Right lung (tissue), 10 donors: ENCODE measurements around the gene KCNG1. TPM values are rescaled to one million over a fixed set of nuclear protein-coding genes. Genes with fewer than 3 reads are reported as not detected.
"Not testable (repeated sequence)": the region's sequence is repeated elsewhere in the genome, so short reads cannot be mapped to it uniquely, and the experiment has no call there.

Experiments
- DNase-seq, 2 donors: peaks; one replicate each; pipeline ENCODE4 v3.0.0-alpha.2; 2013
- long read RNA-seq, 8 donors: transcript quantifications; one replicate each; lab custom pipeline, GENCODE V29; 2026
- polyA plus RNA-seq, 5 donors: library from polyadenylated mRNA; unstranded; fragments of 120-200 nt; gene quantifications; one replicate each; pipeline versions ENCODE4 v1.2.1 to v1.2.3, GENCODE V29; 2013; ENCODE audit warnings: inconsistent platforms in 1 of 5, low replicate concordance in 1 of 5; ENCODE audit not compliant: insufficient read length in 5 of 5, insufficient read depth in 1 of 5

KCNG1 gene, protein sequence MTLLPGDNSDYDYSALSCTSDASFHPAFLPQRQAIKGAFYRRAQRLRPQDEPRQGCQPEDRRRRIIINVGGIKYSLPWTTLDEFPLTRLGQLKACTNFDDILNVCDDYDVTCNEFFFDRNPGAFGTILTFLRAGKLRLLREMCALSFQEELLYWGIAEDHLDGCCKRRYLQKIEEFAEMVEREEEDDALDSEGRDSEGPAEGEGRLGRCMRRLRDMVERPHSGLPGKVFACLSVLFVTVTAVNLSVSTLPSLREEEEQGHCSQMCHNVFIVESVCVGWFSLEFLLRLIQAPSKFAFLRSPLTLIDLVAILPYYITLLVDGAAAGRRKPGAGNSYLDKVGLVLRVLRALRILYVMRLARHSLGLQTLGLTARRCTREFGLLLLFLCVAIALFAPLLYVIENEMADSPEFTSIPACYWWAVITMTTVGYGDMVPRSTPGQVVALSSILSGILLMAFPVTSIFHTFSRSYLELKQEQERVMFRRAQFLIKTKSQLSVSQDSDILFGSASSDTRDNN
- polyA plus RNA-seq, result 1 to 10 TPM in 2 of 5 donors, under 1 TPM in 3; 0.31 to 1.3 (median 0.70) TPM
- long read RNA-seq, donor 1, result 0 reads
- long read RNA-seq, donor 2, result 0 reads
- long read RNA-seq, donor 3, result 0 reads
- long read RNA-seq, donor 4, result 0 reads
- long read RNA-seq, donor 5, result 0 reads
- long read RNA-seq, donor 6, result 0 reads
- long read RNA-seq, donor 7, partial matches to known transcripts, result 0 of 1 reads
- long read RNA-seq, donor 7, other reads (novel, unspliced or antisense), result 0 of 1 reads
- long read RNA-seq, donor 8, result 0 reads

- DNase-seq, result peak; percentile 54 to 64
Observed at GRCh38 chr20:51022803-51023616, at the start of gene KCNG1. Gene KCNG1 (minus strand): TSS chr20:51023107. CDS start chr20:51010338, 12,769 bp downstream.

DNA sequence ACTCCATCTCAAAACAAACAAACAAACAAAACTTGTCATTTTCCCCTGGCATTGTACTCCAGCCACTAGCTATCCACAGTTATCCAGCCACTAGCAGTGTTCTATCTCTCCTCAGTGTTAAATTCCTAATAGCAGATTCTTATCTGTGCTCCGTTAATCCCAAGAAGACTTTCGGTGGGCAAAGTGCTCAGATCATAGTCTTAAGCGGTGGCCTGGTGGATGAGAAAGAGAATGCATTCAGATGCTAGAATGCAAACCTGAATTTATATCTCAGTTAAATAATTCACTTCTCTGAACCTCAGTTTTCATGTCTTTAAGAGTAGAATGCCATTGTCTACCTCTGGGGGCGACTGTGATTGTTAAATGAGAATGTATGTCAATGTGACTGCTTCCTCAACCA is 47.7 kb upstream of the KCNG1 start:
- DNase-seq, result no peak

GRCh38 chr20:51067792-51068191 is 44.9 kb upstream of the KCNG1 start:
- no peak for DNase-seq

GRCh38 chr20:51065615-51066014 is 42.7 kb upstream of the KCNG1 start:
- no peak for DNase-seq

DNA sequence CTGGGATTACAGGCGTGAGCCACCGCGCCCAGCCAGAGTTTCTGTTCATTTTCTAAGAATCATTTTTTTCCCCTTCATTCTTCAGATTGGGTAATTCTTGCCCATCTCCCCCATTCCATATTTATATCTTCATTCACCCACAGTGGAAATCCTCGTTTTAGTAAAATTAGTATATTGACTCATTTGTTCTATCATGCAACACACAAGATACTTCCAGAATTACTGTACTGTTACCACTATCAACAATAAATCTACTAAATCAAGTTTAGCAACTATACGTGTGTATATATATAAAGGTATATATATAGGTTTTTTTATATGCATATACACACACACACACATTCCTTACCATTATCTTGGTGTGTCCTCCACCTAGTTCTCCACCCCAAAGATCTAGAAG is 41.2 kb upstream of the KCNG1 start:
- DNase-seq, result no peak

DNA sequence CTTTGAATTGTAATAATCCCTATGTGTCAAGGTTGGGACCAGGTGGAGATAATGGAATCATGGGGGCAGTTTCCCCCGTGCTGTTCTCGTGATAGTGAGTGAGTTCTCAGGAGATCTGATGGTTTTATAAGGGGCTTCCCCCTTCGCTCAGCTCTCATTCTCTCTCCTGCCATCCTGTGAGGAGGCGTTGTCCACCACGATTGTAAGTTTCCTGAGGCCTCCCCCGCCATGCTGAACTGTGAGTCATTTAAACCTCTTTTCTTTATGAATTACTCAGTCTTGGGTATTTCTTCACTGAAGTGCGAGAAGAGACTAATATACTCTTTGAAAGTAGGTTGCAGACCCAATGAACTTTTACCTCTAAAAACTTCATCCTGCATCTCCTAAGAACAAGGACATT is 39.2 kb upstream of the KCNG1 start:
- no peak for DNase-seq

- DNase-seq, result no peak
Observed at GRCh38 chr20:51061418-51062045, 38.6 kb upstream of the KCNG1 start.

GRCh38 chr20:51060301-51060700 is 37.4 kb upstream of the KCNG1 start:
- DNase-seq, result no peak

DNA sequence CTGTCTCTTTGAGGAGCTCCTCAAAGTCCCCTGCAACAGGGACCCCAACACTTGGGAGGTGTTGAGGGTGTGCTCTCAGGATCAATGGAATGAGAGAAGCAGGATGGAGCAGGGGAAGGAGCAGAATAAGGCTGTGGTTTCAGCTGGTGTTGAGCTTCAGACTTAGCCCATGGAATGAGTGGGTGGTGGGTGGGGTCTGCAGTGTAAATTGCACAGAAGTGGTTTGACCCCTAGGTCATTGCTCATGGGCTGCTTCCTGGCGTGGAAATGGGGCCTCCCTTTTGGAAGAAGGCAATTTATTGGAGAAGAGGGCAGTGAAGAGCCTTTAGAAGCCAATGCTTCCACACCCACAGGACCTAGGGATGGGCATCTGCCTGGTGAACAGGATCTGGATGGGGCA is 37.0 kb upstream of the KCNG1 start:
- no peak for DNase-seq

DNA sequence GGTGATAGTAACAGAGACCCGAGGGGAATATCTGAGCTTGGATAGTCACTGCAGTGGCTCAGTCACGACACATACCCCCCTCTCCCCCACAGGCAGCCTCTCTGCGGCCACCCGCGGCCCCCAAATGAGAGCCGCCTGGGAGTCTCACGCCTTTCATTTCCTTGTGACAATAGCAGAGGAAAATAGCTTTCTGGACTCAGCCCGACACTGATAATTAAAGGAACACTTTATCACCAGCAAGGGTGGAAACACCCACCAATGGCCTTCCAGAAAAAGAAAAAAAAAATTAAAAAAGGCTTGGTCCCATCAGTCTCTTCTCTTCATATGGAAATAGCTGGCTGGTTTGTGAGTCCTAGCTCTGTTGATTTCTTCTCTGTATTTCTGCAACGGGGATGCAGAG is 35.1 kb upstream of the KCNG1 start:
- no peak for DNase-seq

DNA sequence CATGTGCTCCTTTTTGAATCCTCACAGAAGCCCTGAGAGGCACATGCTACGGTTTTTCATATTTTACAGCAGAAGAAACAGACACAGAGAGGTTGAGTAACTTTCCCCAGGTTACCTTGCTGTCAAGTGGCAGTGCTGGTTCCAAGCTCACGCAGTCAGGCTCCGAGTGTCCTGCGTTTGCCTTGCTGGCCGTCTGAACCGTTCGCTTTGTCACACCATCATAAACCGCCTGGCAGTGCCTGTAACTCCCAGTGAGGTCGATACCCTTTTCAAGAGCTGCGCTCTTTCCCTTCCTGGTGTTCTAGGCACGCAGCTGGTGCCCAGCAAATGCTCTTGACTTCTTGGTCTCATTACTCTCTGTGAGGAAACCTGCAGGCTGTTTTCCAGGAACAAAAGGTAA is 31.3 kb upstream of the KCNG1 start:
- no peak for DNase-seq

GRCh38 chr20:51050531-51051075 is 27.7 kb upstream of the KCNG1 start:
- no peak for DNase-seq

DNA sequence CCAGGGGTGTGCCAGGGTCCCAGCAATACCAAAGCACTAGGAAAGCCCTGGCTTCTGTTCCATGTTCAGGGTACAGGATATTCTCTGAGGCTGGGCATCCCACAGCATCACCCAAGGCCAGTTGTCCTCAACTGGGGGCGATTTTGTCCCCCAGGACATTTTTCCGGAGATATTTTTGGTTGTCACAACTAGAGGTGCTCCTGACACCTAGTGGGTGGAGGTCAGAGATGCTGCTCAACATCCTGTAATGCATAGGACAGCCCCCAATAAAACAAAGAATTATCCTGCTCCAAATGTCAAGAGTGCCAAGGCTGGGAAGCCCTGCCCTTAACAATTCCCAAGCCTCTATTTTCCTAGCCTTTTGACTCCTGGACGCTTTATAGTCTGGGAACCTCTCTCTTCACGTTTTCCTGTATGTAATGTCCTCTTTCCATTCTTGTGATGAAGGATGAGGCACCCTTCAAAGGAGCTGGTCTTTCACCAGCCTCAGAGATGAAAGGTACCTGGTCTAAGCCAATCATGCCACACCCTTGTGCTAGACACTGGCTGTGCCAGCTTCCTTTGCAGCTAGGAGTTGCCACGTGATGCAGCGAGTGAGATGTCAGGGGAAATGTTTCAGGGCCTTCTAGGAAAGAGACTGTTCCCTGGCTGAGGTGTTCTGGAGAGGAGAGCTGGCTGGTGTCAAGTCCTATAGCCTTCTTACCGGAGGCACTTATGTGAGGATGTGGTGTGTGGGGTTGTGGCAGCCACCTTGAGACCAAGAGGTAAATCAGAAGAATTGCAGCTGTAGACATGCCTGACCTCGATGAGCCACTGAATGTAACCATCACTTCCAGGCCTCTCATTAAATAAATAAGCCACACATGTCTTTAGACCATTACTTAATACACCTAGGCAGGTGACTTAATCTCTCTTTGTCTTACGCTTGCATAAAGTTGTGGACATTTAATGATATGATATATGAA is 23.4 kb upstream of the KCNG1 start:
- DNase-seq, result no peak

DNA sequence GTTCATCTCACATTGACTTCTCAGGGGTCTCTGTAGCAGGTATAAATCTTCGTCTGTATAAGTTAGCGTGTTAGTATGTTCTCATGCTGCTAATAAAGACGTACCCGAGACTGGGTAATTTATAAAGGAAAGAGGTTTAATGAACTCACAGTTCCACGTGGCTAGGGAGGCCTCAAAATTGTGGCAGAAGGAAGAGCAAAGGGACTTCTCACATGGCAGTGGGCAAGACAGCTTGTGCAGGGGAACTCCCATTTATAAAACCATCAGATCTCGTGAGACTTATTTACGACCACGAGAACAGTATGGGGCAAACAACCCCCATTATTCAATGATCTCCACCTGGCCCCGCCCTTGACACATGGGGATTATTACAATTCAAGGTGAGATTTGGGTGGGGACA is 22.6 kb upstream of the KCNG1 start:
- not testable (repeated sequence) for DNase-seq

DNA sequence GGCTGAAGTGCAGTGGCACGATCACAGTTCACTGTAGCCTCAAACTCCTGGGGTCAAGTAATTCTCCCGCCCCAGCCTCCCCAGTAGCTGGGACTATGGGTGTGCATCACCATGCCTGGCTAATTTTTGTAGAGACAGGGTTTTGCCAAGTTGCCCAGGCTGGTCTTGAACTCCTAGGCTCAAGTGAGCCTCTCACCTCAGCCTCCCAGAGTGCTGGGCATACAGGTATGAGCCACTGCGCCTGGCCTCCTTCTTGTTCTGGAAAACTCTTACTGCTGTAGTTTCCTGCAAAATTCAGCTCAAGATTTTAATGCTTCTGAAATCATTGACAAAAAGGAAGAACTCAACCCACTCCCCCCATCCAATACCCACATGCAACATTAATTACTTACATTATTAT is 21.9 kb upstream of the KCNG1 start:
- no peak for DNase-seq

GRCh38 chr20:51043811-51044210 is 20.9 kb upstream of the KCNG1 start:
- no peak for DNase-seq

GRCh38 chr20:51042657-51043247 is 19.8 kb upstream of the KCNG1 start:
- no peak for DNase-seq

- DNase-seq, result no peak
Observed at GRCh38 chr20:51042064-51042463, 19.2 kb upstream of the KCNG1 start.

DNA sequence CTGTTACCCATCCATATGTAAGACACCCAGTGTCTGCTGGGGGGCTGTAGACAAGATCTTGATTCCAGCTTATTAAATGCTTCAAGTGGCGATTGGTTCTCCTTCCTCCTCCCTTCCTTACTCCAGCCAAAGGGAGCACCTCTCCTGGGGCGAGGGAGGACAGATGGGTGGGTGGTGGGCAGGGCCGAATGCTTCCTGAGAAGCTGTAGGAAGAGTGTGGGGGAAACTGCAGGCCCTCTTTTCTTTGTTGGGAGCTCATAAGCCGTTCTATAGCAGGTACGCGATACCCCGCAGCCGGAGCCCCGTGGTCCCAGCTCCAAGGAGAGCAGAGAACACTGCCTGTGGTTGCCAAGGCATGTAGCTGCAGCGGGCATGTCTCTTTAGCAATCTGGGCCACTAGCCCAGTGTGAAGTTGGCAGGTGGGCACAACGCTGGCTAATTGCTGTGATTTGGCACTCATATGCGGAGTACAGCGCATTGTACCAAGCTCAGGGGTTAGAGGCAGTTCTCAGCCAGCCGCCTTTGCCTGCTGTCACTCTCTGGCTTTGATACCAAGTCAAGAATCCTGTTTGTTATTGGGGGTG is 14.7 kb upstream of the KCNG1 start:
- no peak for DNase-seq
